HFF-Myc (cell line): ENCODE results near the gene SMARCAD1.
"Not testable (repeated sequence)": the region's sequence is repeated elsewhere in the genome, so short reads cannot be mapped to it uniquely, and the experiment has no call there.

ENCODE experiments used
- DNase-seq: peaks from one replicate; pipeline ENCODE4 v3.0.0-alpha.2; 2011; ENCODE audit warnings: low read depth; ENCODE audit errors: extremely low read depth
- H3K4me3 ChIP-seq: replicated peaks from 2 replicates; pipeline ENCODE4 v1.5.1; 2011; ENCODE audit warnings: low read depth, mild to moderate bottlenecking, control low read depth, low read length
- TF ChIP-seq, protein P1 (sequence below): IDR thresholded peaks from 2 replicates; pipeline ENCODE4 v1.5.1; 2012; ENCODE audit warnings: mild to moderate bottlenecking, low read depth, low read length, control low read depth; ENCODE audit errors: missing control alignments

Gene SMARCAD1

GRCh38 chr4:94304365-94304971 is 96.8 kb downstream of the SMARCAD1 start:
- peak; percentile 9 for DNase-seq
- TF ChIP-seq, protein P1, sequence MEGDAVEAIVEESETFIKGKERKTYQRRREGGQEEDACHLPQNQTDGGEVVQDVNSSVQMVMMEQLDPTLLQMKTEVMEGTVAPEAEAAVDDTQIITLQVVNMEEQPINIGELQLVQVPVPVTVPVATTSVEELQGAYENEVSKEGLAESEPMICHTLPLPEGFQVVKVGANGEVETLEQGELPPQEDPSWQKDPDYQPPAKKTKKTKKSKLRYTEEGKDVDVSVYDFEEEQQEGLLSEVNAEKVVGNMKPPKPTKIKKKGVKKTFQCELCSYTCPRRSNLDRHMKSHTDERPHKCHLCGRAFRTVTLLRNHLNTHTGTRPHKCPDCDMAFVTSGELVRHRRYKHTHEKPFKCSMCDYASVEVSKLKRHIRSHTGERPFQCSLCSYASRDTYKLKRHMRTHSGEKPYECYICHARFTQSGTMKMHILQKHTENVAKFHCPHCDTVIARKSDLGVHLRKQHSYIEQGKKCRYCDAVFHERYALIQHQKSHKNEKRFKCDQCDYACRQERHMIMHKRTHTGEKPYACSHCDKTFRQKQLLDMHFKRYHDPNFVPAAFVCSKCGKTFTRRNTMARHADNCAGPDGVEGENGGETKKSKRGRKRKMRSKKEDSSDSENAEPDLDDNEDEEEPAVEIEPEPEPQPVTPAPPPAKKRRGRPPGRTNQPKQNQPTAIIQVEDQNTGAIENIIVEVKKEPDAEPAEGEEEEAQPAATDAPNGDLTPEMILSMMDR, result peak; percentile 51
- no peak overlapping the region for H3K4me3 ChIP-seq

- H3K4me3 ChIP-seq, result no peak overlapping the region
- DNase-seq, result no peak
- TF ChIP-seq, protein P1, result no peak
These were observed 98.0 kb downstream of the SMARCAD1 start for GRCh38 chr4:94305466-94306225.

DNA sequence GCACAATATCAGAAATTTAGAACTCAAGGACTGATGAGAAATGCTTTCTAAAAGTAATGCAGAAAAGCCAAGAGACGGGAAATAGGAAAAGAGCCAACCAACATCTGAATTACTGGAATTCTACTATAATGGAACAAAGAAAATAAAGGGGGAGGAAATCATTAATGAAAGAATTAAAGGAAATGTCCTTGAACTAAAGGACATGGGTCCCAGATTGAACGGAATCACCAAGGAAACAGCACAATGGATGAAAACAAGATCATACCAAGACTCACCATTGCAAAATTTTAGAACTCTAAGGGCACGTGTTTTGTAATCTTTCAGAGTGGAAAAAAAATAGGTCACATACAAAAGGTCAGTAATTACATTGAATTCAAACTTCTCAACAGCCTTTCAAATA is 99.0 kb downstream of the SMARCAD1 start:
- TF ChIP-seq, protein P1, result no peak
- no peak for DNase-seq
- no peak overlapping the region for H3K4me3 ChIP-seq

- DNase-seq, result no peak
- TF ChIP-seq, protein P1, result no peak
- H3K4me3 ChIP-seq, result no peak overlapping the region
These were observed 99.7 kb downstream of the SMARCAD1 start for GRCh38 chr4:94307231-94307871.

GRCh38 chr4:94319927-94320326 is 112.3 kb downstream of the SMARCAD1 start:
- not testable (repeated sequence) for H3K4me3 ChIP-seq, DNase-seq

DNA sequence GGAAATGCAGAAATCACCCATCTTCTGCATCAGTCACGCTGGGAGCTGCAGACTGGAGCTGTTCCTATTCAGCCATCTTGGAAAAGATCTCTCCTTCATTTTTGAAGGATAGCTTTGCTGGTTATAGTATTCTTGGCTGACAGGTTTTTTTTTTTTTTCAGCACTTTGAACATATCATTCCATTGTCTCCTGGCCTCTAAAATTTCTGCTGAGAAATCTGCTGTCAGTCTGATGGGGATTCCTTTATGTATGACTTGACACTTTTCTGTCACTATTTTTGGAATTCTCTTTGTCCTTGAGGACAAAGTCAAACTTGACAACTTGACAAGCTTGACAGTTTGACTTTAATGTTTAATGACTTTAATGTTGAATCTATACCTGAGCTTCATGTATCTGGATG is 118.2 kb downstream of the SMARCAD1 start:
- DNase-seq, result no peak
- TF ChIP-seq, protein P1, result no peak

GRCh38 chr4:94329933-94330332 is 122.3 kb downstream of the SMARCAD1 start:
- TF ChIP-seq, protein P1, result no peak
- DNase-seq, result no peak

More for the DNA sequence above, 118.2 kb downstream of the SMARCAD1 start:
- H3K4me3 ChIP-seq, result no peak overlapping the region

More at GRCh38 chr4:94329933-94330332, 122.3 kb downstream of the SMARCAD1 start:
- no peak overlapping the region for H3K4me3 ChIP-seq
